HepG2 (cell line): ENCODE results near the gene C5orf15. TPM values are rescaled to one million over a fixed set of nuclear protein-coding genes. Genes with fewer than 3 reads are reported as not detected.

Experiments
- ADNP ChIP-seq: sonication (generic); formaldehyde crosslinking; IDR thresholded peaks from 2 replicates; pipeline ENCODE4 v1.4.0; 2020; ENCODE audit warnings: missing genetic modification reagents
- ARID3A ChIP-seq: IDR thresholded peaks from 2 replicates; pipeline ENCODE4 v1.6.1; 2012; ENCODE audit warnings: low read depth, low read length, improper control_type of control experiment
- CREM ChIP-seq, 2 experiments: sonication (generic) in 1 of 2; formaldehyde crosslinking in 1 of 2; IDR thresholded peaks; 2 replicates each; pipeline versions ENCODE4 v1.4.0 to v1.6.1; 2016 to 2020; ENCODE audit warnings: antibody characterized with exemption in 1 of 2, mild to moderate bottlenecking in 1 of 2, missing genetic modification reagents in 1 of 2
- E2F1 ChIP-seq: sonication (generic); formaldehyde crosslinking; IDR thresholded peaks from 2 replicates; pipeline ENCODE4 v1.5.0; 2020; ENCODE audit warnings: missing genetic modification reagents
- HNF1A ChIP-seq, 2 experiments: sonication (generic) in 1 of 2; formaldehyde crosslinking in 1 of 2; IDR thresholded peaks; 2 replicates each; pipeline versions ENCODE4 v1.4.0 to v1.6.1; 2016 to 2020; ENCODE audit warnings: borderline replicate concordance in 1 of 2, low read depth in 1 of 2, mild to moderate bottlenecking in 1 of 2, missing genetic modification reagents in 1 of 2
- KDM4B ChIP-seq: sonication (generic); formaldehyde crosslinking; IDR thresholded peaks from 2 replicates; pipeline ENCODE4 v1.4.0; 2020; ENCODE audit warnings: missing genetic modification reagents
- MED8 ChIP-seq: sonication (generic); formaldehyde crosslinking; IDR thresholded peaks from 2 replicates; pipeline ENCODE4 v1.8.1; 2023; ENCODE audit warnings: mild to moderate bottlenecking, missing genetic modification reagents; ENCODE audit not compliant: insufficient replicate concordance
- NR2F6 ChIP-seq, 2 experiments: IDR thresholded peaks; 2 replicates each; pipeline ENCODE4 v1.6.1; 2016; ENCODE audit warnings: antibody characterized with exemption in 1 of 2, mild to moderate bottlenecking in 1 of 2
- PHF21A ChIP-seq: sonication (generic); formaldehyde crosslinking; IDR thresholded peaks from 2 replicates; pipeline ENCODE4 v1.5.0; 2020; ENCODE audit warnings: mild to moderate bottlenecking, missing genetic modification reagents
- RELA ChIP-seq: sonication (generic); formaldehyde crosslinking; IDR thresholded peaks from 2 replicates; pipeline ENCODE4 v1.4.0; 2020; ENCODE audit warnings: missing genetic modification reagents
- SNRNP70 ChIP-seq: fragments of 200-400 bp; formaldehyde crosslinking; IDR thresholded peaks from 2 replicates; pipeline ENCODE4 v1.6.1; 2017; ENCODE audit warnings: mild to moderate bottlenecking, low read depth, low read length, moderate library complexity
- SP140L ChIP-seq: sonication (generic); formaldehyde crosslinking; IDR thresholded peaks from 2 replicates; pipeline ENCODE4 v1.4.0; 2020; ENCODE audit warnings: missing genetic modification reagents, borderline replicate concordance
- TGIF2 ChIP-seq: IDR thresholded peaks from 2 replicates; pipeline ENCODE4 v1.6.1; 2016; ENCODE audit warnings: control low read depth, missing compliant biosample characterization
- ZBTB20 ChIP-seq: sonication (generic); formaldehyde crosslinking; IDR thresholded peaks from 2 replicates; pipeline ENCODE4 v1.8.1; 2023; ENCODE audit warnings: missing genetic modification reagents, low read depth, mild to moderate bottlenecking, borderline replicate concordance
- ZBTB25 ChIP-seq: IDR thresholded peaks from 2 replicates; pipeline ENCODE4 v1.6.1; 2018; ENCODE audit warnings: missing genetic modification reagents
- ZNF577 ChIP-seq: sonication (generic); formaldehyde crosslinking; IDR thresholded peaks from 2 replicates; pipeline ENCODE4 v1.4.0; 2020; ENCODE audit warnings: mild to moderate bottlenecking, low read depth, missing genetic modification reagents, borderline replicate concordance
- ZNF703 ChIP-seq: sonication (generic); formaldehyde crosslinking; IDR thresholded peaks from 2 replicates; pipeline ENCODE4 v1.5.1; 2020; ENCODE audit warnings: missing genetic modification reagents, mild to moderate bottlenecking, moderate library complexity, borderline replicate concordance
- ZNF776 ChIP-seq: sonication (generic); formaldehyde crosslinking; IDR thresholded peaks from 2 replicates; pipeline ENCODE4 v1.4.0; 2020; ENCODE audit warnings: mild to moderate bottlenecking, missing genetic modification reagents
- ZNF800 ChIP-seq: sonication (generic); formaldehyde crosslinking; IDR thresholded peaks from 2 replicates; pipeline ENCODE4 v1.4.0; 2020; ENCODE audit warnings: missing genetic modification reagents
- polyA plus RNA-seq, 8 experiments: library from polyadenylated mRNA; depleted of rRNA in 3 of 8; stranded (reverse) in 7 of 8; unstranded in 1 of 8; fragments of >200 nt; fragmentation: Illumina TruSeq in 4 of 8; extraction: Trizol in 4 of 8; gene quantifications; 2 replicates each; pipeline versions ENCODE4 v1.2.1 to v1.2.3, GENCODE V29; 2011 to 2016; ENCODE audit warnings: low read depth in 4 of 8, missing spikeins in 1 of 8, mixed read lengths in 1 of 8; ENCODE audit not compliant: insufficient read depth in 1 of 8
- total RNA-seq, 5 experiments: library from RNA; depleted of rRNA; stranded (reverse); fragments of >200 nt; fragmentation: Illumina TruSeq; extraction: Trizol; gene quantifications; 2 replicates each; pipeline ENCODE4 v1.2.3, GENCODE V29; 2016; ENCODE audit warnings: low read depth in 1 of 5

The C5orf15 gene
- total and polyA plus RNA-seq, 2 of the 13 experiments (the other 11 are each of a cell fraction or from before 2014, with no cell fraction given) = 58.5 to 82.7 TPM

- TF ChIP-seq ZNF800 = no peak
- no peak for TF ChIP-seq SNRNP70
- peak; percentile 48; the same call in 1 of the 2 replicates for TF ChIP-seq PHF21A (CRISPR knock-in tag)
- no peak for TF ChIP-seq MED8 (CRISPR knock-in tag)
- TF ChIP-seq KDM4B (CRISPR knock-in tag) = no peak
- no peak for TF ChIP-seq ZBTB25 (CRISPR knock-in tag)
- TF ChIP-seq TGIF2 = no peak
- TF ChIP-seq ZBTB20 (CRISPR knock-in tag) = peak; percentile 43; the same call in 1 of the 2 replicates
- no peak for TF ChIP-seq E2F1 (CRISPR knock-in tag)
- no peak for TF ChIP-seq RELA (CRISPR knock-in tag)
- TF ChIP-seq NR2F6 (IDR thresholded peaks at IDR 0.05) = no peak; the same call in 1 of the 2 replicates
- no peak for TF ChIP-seq NR2F6 (CRISPR knock-in tag; IDR thresholded peaks at IDR 0.05)
- TF ChIP-seq CREM (IDR thresholded peaks at IDR 0.05) = no peak
- no peak for TF ChIP-seq CREM (CRISPR knock-in tag; IDR thresholded peaks at IDR 0.05)
- TF ChIP-seq ARID3A = no peak
- no peak for TF ChIP-seq ZNF776 (CRISPR knock-in tag)
- TF ChIP-seq ZNF703 (CRISPR knock-in tag) = no peak
- no peak for TF ChIP-seq ADNP
- TF ChIP-seq SP140L (CRISPR knock-in tag) = no peak
- TF ChIP-seq HNF1A (IDR thresholded peaks at IDR 0.05; ENCODE audit: low read depth) = no peak
- TF ChIP-seq HNF1A (CRISPR knock-in tag; IDR thresholded peaks at IDR 0.05; ENCODE audit: borderline replicate concordance) = peak; percentile 2; the same call in 1 of the 2 replicates
- no peak for TF ChIP-seq ZNF577
These were observed 2.0 kb upstream of the C5orf15 start (continued) for GRCh38 chr5:133970325-133970909.
